D721Med (cell line): ENCODE results near the gene COX7C.

Experiments
- DNase-seq: peaks from one replicate; pipeline ENCODE4 v3.0.0; 2011; ENCODE audit warnings: low spot score; ENCODE audit not compliant: insufficient read length
- FAIRE-seq: peaks from 2 replicates; lab custom pipeline; 2011; peaks lifted over from hg19 to GRCh38; lab: Jason Lieb, UNC
- CTCF ChIP-seq: IDR thresholded peaks from 2 replicates; pipeline ENCODE4 v1.5.1; 2012; ENCODE audit warnings: mild to moderate bottlenecking, control low read depth; ENCODE audit not compliant: insufficient read depth; ENCODE audit errors: missing control alignments

The COX7C gene

DNA sequence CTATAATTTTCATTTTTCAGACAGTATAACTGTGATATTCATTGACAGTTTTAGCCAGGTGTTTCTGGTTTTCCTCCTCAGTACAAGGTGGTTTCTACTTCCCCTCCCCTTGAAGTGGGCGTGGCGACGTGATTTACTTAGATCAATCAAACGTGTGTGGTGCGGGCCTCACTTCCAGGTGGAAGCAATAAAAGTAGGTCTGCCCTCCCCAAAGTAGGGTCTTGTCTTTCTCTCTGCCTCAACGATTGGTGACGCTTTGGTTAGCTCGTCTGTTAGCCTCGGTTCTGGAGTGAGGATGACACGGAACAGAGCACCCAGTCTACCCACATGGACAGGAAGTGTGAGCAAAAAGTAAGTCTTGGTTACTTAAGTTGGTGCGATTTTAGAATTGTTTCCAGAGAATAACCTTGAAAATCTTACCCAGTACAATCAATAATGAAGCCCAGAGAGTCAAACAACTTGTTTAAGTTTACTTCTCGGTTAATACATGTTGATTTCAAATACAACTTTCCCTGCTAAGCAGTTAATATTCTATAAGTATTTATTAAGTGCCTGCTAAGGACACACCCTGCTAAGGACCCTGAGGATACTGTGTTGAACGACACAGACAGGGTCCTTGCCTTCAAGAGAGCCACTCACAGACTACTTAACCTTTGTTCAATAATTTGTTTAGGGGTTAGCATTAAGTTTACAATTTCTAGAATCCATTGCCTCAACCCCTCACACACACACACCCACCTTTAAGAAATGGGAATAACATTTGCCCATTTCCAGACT is 48.4 kb downstream of the COX7C start:
- no peak for TF ChIP-seq CTCF
- FAIRE-seq (no peak), DNase-seq (no peak)

DNA sequence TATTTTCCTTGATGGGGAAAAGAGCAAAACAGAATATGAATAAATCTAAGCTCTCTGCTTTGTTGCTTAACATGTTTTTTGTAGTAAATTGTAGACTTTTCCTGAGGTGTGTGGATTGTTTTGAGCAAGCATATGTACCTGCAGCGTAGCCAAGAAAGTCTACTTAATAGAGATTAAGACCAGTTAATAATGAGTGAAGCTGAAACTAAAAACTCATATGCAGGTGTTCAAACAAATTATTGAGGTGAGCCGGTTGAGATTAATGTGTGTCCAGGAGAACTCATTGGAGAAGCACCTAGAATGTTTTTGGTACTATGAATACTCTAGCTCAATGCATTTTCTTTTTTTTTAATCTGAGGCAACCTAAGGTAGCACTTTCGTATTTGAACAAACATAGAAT is 49.2 kb downstream of the COX7C start:
- DNase-seq, result no peak
- FAIRE-seq, result no peak
- TF ChIP-seq CTCF, result no peak
